ENCODE results near the gene PELO. TPM values are rescaled to one million over a fixed set of nuclear protein-coding genes. Genes with fewer than 3 reads are reported as not detected.
"Not testable (repeated sequence)": the region's sequence is repeated elsewhere in the genome, so short reads cannot be mapped to it uniquely, and the experiment has no call there.

Gene PELO, protein sequence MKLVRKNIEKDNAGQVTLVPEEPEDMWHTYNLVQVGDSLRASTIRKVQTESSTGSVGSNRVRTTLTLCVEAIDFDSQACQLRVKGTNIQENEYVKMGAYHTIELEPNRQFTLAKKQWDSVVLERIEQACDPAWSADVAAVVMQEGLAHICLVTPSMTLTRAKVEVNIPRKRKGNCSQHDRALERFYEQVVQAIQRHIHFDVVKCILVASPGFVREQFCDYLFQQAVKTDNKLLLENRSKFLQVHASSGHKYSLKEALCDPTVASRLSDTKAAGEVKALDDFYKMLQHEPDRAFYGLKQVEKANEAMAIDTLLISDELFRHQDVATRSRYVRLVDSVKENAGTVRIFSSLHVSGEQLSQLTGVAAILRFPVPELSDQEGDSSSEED
- polyA plus RNA-seq (2012; ENCODE audit: insufficient read depth, insufficient read length), result 12.3 TPM

DNA sequence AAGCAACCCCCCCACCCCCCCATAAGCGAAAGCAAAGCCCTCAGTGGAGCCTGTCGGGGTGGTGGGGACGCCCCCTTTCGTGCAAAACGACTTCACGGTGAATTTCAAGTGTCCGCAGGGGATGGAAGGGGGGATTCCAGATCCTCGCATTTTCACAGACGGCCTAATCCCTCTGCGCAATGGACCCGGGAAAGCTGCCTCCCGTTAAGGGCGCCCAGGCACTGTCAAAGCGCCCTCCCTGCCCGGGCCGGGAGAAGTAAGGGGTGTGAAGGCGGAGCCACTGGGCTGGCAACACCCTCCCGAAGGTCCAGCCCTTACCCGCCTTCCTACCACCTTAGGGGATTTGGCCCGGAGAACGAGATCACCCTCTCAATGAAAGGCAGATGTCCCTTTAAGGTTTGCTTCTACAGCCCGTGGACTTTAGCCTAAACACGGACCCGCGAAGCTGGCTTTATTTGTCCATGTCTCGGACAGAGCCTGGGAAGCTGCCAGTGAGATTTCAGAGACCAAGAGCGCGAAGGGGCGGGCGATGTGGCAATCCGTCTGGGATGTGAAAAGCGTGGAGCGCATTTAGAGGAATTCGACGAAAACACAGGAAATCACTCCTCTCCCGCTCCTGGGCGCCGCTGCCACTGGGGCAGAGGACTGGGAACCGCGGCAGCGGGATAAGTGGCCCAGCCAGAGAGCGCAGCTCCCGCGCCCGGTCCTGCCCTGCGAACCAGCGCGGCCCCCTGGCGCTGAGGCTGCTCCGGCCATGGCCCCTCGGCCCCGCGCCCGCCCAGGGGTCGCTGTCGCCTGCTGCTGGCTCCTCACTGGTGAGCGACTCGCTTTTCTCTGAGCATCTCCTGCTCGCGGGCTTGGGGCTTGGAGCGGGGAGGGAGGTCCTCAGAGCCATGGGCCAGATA lies at the start of gene PELO, which contains the start of gene ITGA1:
Gene PELO (plus strand): TSS at position 317 of the 905 bp plus-strand sequence. CDS start 12,479 bp downstream, outside the sequence.
Gene ITGA1 (plus strand): TSS at position 317 of the 905 bp plus-strand sequence. CDS start 438 bp downstream, at position 755.
- no peak for DNase-seq (ENCODE audit: low read depth, low spot score)
- peak within 1 kb of the TSS; percentile 49 for H3K4me3 ChIP-seq (ENCODE audit: low read length)

DNA sequence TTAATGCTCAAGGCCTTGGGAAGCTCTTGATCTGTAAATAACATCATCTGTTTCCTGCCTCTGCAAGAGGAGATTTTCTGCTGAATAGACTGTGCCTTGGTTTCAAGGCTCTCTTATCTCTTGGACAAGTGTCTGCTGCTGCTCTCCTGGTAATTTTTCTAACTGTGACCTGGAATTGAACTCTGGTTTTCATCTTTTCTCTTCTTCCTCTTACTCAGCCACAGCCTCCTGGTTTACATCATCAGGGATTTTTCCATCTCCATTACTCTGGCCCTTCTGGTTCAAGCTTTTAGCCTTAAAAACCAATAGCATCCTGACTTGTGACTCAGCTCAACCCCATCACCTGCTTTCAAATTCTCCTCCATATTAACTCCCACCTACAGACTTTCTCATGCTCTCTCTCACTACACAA lies 49.6 kb upstream of the PELO start:
- no peak overlapping the region for H3K4me3 ChIP-seq (ENCODE audit: low read length)
- peak; percentile 52 for DNase-seq (ENCODE audit: low read depth, low spot score)

DNA sequence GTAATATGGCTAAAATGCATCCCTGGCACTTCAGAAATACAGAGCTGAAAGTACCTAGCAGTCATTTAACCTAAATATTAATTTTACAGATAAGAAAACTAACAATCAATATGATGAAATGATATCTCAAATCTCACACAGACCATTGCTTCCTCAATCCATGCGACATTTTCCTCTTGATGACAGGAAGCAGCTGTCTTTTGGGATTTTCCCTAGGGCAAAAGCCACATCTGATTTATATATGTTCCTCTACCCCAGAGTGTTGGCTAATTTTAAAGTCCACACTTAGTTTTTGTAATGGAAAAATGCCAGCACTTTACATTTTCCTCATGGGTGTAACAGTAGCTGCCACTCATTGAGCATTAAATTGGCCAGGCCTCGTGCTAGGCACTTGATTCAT lies 47.7 kb upstream of the PELO start:
- no peak overlapping the region for H3K4me3 ChIP-seq (ENCODE audit: low read length)
- no peak for DNase-seq (ENCODE audit: low read depth, low spot score)

DNA sequence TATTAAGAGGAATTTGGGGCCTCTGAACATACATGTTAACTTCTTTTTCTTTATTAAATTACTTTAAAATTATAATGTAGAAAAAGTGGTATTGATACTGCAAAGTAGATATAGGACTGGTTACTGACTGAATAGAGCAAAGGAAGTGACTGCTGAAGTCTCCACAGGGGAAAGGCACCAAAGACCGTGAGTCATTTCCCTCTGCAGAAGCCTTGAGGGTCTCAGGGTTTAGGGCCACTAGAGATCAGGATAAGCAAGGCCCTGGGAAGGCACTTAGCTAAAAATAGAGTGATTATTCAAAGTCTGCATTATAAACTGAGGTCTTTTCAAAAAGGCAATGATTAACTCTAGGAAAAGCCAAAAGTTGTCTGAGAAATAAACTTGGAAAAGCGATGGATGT lies 44.7 kb upstream of the PELO start:
- no peak overlapping the region for H3K4me3 ChIP-seq (ENCODE audit: low read length)
- no peak for DNase-seq (ENCODE audit: low read depth, low spot score)

DNA sequence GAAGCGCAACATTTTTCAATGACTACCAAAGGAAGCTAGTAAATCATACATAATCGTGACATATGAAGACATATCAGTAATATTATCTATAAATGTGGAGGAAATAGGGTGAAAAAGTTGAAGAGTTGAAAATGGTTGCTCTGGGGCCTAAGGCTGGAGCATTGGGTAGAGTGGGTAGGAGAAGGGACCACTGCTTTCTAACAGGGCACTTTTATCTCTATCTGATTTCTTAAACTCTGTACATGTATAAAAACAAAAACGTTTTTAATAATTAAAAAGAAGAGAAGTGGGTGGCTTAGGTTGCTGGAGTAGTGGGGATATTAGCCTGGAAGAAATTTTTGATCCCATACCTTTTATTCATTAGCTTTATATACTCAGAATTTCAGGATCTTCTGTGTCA lies 44.2 kb upstream of the PELO start:
- DNase-seq (ENCODE audit: low read depth, low spot score), result no peak
- H3K4me3 ChIP-seq (ENCODE audit: low read length), result no peak overlapping the region

DNA sequence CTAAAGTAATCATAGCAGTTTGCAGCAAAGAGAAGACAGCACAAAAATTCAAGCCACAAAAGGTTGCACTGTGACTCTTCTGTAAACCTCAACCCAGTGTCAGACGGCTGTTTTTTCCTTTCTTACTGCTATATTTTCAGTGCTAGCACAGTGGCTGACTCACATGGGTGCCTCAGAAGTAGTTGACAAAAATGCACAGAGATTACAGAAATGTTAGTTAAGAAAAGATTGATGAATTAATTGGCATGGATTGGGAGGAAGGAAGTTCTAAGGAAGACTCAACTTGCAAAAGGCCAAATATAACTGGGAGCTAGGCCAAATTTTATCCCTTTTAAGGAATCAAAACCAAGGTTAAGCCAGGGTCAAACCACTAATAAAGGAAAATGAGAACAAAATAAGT lies 43.7 kb upstream of the PELO start:
- DNase-seq (ENCODE audit: low read depth, low spot score), result peak; percentile 75
- H3K4me3 ChIP-seq (ENCODE audit: low read length), result no peak overlapping the region

DNA sequence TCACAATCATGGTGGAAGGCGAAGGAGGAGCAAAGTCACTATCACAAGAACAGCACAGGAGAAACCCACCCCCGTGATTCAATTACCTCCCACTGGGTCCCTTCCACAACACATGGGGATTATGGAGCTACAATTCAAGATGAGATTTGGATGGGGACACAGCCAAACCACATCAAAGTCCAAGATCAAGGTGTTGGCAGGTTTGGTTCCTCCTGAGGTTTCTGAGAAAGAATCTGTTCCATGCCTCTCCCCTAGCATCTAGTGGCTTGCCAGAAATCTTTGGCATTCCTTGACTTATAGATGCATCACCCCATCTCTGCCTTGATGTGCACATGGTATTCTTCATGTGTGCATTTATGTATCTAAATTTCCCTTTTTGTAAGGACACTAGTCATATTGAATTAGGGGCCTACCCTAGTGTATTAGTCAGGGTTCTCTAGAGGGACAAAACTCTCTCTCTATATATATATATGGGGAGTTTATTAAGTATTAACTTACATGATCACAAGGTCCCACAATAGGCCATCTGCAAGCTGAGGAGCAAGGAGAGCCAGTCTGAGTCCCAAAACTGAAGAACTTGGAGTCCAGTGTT lies 42.8 kb upstream of the PELO start:
- not testable (repeated sequence) for H3K4me3 ChIP-seq (ENCODE audit: low read length)
- DNase-seq (ENCODE audit: low read depth, low spot score), result peak; percentile 46

DNA sequence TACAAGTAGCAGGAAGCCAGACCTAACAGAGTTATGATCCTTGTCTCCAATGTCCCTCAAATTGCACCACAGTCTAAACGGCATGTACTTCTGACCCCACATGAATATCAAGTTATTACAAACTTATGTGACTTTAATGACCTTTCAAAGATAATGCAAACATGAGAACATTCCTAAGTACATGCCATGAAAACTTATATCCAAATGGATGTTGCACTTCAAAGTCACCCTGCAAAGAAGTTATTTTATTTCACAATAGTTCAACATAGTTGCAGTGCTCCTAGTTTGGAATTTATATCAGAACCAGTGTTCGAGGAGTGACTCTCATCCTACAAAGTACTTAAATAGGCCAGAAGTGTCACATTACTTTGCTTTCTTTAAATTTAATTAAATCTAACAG lies 41.2 kb upstream of the PELO start:
- no peak for DNase-seq (ENCODE audit: low read depth, low spot score)
- no peak overlapping the region for H3K4me3 ChIP-seq (ENCODE audit: low read length)

DNA sequence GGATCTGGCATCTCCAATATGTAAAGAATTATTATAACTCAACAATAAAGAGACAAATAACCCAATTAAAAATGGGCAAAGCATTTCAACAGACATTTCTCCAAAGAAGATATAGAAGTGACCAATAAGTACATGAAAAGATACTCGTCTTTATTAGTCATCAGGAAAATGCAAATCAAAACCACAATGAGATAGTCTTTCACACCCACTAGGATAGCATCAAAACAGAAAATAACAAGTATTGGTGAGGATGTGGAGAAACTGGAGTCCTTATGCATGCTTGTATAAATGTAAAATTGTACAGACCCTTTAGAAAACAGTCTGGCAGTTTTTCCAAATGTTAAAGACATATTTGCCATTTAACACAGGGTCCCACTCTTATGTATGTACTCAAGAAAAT lies 39.1 kb upstream of the PELO start:
- DNase-seq (ENCODE audit: low read depth, low spot score), result no peak
- H3K4me3 ChIP-seq (ENCODE audit: low read length), result no peak overlapping the region

DNA sequence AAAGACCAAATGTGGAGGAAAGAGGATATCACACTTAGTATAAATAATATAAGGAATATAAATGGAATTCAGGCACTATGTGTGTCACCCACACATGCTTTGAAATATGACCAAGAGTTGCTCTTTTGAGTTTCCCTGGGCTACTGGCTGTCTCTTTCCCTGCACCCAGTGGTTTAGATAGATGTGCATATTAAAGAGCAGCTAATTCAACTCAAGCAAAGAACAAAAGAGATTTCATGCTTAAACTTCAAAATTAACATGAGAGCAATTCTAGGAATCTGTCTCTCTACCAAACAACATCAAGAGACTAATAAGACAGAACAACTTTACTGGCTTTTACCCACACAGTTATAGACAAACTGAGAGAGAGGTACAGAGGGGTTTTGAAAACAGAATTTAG lies 38.0 kb upstream of the PELO start:
- H3K4me3 ChIP-seq (ENCODE audit: low read length), result no peak overlapping the region
- no peak for DNase-seq (ENCODE audit: low read depth, low spot score)

DNA sequence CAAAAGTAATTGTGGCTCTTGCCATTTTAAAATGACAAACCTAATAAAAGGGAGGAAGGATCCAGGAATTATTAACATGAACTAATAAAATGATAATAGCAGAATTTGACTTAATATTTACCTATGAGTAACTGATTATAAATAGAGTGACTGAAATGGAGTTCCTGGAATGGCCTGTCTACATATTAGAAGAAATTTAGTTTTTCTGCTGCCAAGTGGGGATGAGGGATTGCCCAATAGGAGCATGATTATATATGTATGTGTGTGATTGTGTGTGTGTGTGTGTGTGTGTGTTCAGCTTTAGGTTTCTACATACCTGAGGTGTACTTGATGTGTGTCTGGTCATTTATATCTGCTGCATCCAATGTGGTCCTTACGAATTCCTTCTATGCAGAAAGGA lies 36.6 kb upstream of the PELO start:
- H3K4me3 ChIP-seq (ENCODE audit: low read length), result no peak overlapping the region
- no peak for DNase-seq (ENCODE audit: low read depth, low spot score)

DNA sequence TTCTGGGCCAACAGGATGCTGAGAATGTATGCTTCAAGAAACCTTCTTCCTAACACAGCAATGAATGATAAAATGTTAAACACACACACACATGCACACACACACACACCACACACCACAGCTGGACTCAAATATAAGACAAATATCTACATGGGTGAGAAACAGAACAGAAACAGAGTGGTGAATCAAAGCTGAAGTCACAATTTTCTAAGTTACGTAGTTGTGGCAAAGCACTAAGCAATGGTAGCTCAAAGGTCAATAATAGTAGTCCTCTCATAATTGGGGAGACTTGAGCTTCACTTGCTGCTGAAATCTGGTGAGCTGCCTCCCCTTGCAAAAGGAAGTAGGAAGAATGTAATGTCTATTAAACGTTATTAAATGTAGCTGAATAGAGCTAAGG lies 33.7 kb upstream of the PELO start:
- no peak for DNase-seq (ENCODE audit: low read depth, low spot score)
- H3K4me3 ChIP-seq (ENCODE audit: low read length), result no peak overlapping the region

DNA sequence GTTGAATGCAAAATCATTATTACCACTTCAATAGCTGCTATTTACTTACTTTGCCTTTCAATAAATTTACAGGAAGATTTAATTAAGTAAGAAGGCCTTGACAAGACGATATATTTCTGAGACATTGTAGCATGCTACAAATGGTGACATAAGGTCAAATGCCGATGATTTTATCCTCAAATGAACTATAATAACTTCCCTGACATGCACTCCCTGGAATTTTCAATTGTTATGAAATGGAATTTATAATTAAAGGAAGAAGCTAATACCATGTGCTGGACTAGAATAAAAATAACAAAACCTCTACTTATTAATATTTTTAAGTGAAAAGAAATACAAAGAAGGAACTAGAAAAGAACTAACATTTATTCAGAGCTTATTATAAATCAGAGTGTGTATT lies 30.2 kb upstream of the PELO start:
- H3K4me3 ChIP-seq (ENCODE audit: low read length), result no peak overlapping the region
- DNase-seq (ENCODE audit: low read depth, low spot score), result no peak

DNA sequence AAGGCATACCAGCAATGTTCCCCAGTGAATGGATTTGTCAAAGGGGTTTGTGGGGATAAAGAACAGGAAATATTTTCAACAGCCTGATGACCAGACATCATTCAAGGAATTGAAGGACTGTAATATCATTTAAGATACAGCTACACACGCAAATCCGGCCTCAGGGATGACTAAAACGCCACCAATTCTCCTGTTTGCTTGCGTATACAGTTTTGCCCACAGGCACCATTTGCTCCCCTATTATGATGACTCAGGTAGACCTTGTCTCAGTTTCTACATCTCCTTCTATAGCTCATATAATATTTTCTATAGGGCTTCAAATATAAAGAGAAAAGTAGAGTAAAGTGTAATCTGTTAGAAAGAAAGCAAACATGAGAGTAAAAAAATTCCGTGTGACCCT lies 29.7 kb upstream of the PELO start:
- H3K4me3 ChIP-seq (ENCODE audit: low read length), result no peak overlapping the region
- DNase-seq (ENCODE audit: low read depth, low spot score), result no peak

DNA sequence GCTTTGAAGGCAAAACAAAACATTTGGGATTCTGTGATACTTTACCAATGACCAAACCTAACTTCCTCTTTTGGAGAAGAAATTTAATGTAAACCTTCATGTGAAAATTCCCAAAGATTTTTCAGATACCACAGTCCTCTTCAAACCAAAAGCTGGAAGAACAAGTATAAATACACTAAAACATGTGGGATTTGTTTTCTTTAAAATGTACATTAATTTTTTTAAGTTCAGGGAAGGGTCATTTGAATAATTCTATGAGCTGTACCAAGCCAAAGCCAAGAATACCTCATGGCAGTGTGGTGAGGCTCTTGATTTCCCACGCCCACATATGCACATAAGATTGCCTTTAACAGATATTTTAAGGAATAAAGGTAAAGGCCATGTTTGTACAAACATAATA lies 28.4 kb upstream of the PELO start:
- no peak for DNase-seq (ENCODE audit: low read depth, low spot score)
- no peak overlapping the region for H3K4me3 ChIP-seq (ENCODE audit: low read length)

DNA sequence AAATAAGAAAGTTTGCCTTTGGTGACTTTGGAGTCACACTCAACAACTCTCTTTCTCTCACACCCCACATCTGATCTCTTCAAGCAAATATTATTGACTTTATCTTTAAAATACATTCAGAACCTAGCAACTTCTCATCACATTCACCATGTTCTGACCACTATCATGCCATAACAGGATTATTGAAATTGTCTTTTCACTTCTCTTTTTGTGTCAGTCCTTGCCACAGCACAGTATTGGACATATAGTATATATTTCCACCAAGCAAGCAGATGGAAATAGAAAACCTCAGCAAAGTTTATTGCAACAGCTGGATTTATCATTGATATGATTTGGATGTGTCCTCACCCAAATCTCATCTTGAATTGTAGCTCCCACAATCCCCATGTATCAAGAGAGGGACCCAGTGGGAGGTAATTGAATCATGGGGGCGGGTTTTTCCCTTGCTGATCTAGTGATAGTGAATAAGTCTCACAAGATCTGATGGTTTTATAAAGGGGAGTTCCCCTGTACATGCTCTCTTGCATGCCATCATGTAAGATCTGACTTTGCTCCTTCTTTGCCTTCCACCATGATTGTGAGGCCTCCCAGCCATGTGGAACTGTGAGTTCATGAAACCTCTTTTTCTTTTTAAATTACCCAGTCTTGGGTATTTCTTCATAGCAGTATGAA lies 26.9 kb upstream of the PELO start:
- no peak for DNase-seq (ENCODE audit: low read depth, low spot score)
- no peak overlapping the region for H3K4me3 ChIP-seq (ENCODE audit: low read length)

DNA sequence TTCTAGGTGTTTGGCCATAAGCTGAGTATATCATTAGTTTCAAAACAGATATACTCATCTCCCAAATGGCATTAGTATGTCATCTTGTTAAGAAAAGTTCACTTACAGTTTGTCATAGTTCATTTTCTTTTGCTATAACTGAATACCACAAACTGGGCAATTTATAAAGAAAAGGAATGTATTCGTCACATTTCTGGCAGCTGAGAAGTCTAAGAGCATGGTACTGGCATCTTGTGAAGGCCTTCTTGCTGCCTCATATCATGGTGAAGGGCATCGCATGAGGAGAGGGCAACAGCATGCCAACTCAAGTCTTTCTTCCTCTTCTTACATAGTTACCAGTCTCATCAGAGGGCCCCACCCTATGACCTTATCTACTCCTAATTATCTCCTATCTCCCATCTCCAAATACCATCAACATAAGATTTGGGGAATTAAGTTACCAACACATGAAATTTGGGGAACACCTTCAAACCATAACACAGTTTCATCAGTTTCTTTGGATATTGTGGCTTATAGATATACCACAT lies 20.4 kb upstream of the PELO start:
- no peak overlapping the region for H3K4me3 ChIP-seq (ENCODE audit: low read length)
- DNase-seq (ENCODE audit: low read depth, low spot score), result no peak

DNA sequence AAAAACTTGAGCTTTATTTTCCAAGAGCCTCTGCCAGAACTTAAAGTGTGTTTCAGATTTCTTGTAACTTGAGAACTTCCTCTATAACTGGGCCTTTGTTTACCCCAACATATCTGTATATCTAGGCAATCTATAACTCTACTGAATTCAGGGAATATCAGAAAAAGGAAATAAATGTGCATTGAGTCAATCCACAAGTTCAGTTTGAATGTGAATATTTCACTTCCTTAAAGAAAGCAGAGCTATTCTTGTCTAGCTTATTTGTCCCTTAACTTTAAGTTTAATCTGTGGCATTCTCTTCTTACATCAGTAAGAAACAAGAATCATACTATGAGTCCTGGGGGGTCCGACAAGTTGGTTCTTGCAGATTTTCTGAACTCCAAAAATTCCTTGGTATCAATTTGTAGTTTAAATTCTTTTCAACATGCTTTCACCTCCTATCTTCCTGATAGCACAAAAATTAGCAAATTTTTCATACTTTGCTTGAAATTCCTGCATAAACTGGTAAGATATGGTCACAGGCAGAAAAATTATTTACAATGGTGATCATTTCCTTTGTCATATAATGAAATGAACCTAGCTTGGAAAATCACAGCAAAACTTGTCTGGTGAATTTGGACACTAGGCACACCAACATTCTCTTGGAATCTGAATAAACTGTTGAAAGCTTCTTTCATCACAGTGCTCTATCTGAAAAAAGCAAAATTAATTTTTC lies 19.8 kb upstream of the PELO start:
- no peak overlapping the region for H3K4me3 ChIP-seq (ENCODE audit: low read length)
- no peak for DNase-seq (ENCODE audit: low read depth, low spot score)

Measured in Jurkat, Clone E6-1 (cell line).